Measurements from ENCODE around the gene NAPG. TPM values are rescaled to one million over a fixed set of nuclear protein-coding genes. Genes with fewer than 3 reads are reported as not detected.

The NAPG gene
- total RNA-seq, 1 donor from 2014 or later, result 33.2 TPM

DNA sequence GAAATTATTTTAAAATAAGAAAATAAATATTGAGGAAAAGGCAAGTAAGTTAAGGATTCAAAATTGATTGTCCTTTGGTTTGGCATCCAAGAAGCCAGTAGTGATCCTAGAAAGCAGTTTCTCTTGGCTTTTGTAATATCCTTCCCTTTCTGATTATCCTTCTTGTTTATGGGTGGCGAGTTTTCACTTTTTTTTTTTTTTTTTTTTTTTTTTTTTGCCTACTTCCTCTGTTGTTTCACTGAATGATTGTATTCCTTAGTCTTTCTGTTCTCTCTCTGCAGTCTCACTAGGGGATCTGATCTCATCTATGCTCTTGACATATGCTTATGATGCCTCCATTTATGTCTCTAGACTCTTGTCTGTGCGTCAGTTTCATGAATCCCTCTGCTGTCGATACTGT, 4.2 kb downstream of the NAPG start:
- Mint-ChIP-seq H3K4me1 (ENCODE audit: low read depth, unreplicated experiment) (peaks cover 18% of the 10 kb centered on the region), H3K27me3 (ENCODE audit: low read depth, unreplicated experiment) (no peaks in the 10 kb centered on the region), H3K9me3 (ENCODE audit: unreplicated experiment) (no peaks in the 10 kb centered on the region), H3K27ac (ENCODE audit: unreplicated experiment) (no peak overlapping the region), H3K36me3 (ENCODE audit: low read depth, unreplicated experiment) (peaks cover 4% of the 10 kb centered on the region), H3K4me3 (ENCODE audit: unreplicated experiment) (peak overlapping the region; percentile 28)
- no peak for FAIRE-seq
- no peak for TF ChIP-seq EZH2 (IDR thresholded peaks at IDR 0.05; ENCODE audit: insufficient read depth, low read length)
- TF ChIP-seq, protein P1, sequence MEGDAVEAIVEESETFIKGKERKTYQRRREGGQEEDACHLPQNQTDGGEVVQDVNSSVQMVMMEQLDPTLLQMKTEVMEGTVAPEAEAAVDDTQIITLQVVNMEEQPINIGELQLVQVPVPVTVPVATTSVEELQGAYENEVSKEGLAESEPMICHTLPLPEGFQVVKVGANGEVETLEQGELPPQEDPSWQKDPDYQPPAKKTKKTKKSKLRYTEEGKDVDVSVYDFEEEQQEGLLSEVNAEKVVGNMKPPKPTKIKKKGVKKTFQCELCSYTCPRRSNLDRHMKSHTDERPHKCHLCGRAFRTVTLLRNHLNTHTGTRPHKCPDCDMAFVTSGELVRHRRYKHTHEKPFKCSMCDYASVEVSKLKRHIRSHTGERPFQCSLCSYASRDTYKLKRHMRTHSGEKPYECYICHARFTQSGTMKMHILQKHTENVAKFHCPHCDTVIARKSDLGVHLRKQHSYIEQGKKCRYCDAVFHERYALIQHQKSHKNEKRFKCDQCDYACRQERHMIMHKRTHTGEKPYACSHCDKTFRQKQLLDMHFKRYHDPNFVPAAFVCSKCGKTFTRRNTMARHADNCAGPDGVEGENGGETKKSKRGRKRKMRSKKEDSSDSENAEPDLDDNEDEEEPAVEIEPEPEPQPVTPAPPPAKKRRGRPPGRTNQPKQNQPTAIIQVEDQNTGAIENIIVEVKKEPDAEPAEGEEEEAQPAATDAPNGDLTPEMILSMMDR (IDR thresholded peaks at IDR 0.05; ENCODE audit: insufficient read depth, low read depth, low read length), result no peak
- H3K4me2 ChIP-seq (ENCODE audit: low read length), result no peak overlapping the region
- H4K20me1 ChIP-seq (ENCODE audit: insufficient read depth, low read length), result peaks cover 47% of the 10 kb centered on the region
- H3K4me1 ChIP-seq (ENCODE audit: insufficient read depth, low read length), result peaks cover 8% of the 10 kb centered on the region
- H3K9ac ChIP-seq (ENCODE audit: low read length), result no peak overlapping the region
- H3K9me3 ChIP-seq (ENCODE audit: insufficient read depth, low read depth, low read length), result no peaks in the 10 kb centered on the region
- H2AFZ ChIP-seq (ENCODE audit: low read depth, low read length), result no peak overlapping the region
- no peaks in the 10 kb centered on the region for H3K36me3 ChIP-seq (ENCODE audit: insufficient read depth, low read length)
- H3K79me2 ChIP-seq (ENCODE audit: insufficient read depth, low read length), result peaks cover 87% of the 10 kb centered on the region
- H3K27me3 ChIP-seq (ENCODE audit: insufficient read depth, low read length), result no peaks in the 10 kb centered on the region
- H3K4me3 ChIP-seq (ENCODE audit: insufficient read depth, low read depth, low read length), result no peak overlapping the region
- DNase-seq (ENCODE audit: low read depth), result no peak
- no peak overlapping the region for H3K27ac ChIP-seq (ENCODE audit: low read depth, low read length)

DNA sequence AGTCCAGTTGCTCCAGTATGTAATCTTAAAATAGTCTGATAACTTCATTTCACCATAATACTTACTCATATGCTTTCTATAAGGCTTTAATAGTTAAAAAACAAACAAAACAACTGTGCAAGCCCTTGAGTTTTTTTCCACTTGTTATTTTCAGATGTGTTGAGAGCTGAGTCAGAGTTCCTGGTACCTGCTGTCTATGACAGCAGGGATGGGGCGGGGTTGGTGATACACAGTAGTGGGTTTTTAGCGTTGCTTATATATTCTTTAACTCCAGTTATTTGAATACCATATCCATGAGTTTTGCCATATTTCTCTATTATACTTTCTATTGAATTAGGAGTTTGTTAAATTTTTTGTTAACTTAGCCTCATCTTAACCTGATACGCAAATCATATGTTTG, 5.0 kb downstream of the NAPG start:
- Histone ChIP-seq H3K4me1 (ENCODE audit: insufficient read depth, low read length) (peaks cover 5% of the 10 kb centered on the region), H3K27me3 (ENCODE audit: insufficient read depth, low read length) (no peaks in the 10 kb centered on the region), H3K9me3 (ENCODE audit: insufficient read depth, low read depth, low read length) (no peaks in the 10 kb centered on the region), H3K79me2 (ENCODE audit: insufficient read depth, low read length) (peaks cover 90% of the 10 kb centered on the region), H3K4me2 (ENCODE audit: low read length) (no peak overlapping the region), H3K9ac (ENCODE audit: low read length) (no peak overlapping the region), H3K27ac (ENCODE audit: low read depth, low read length) (no peak overlapping the region), H3K4me3 (ENCODE audit: insufficient read depth, low read depth, low read length) (no peak overlapping the region), H3K36me3 (ENCODE audit: insufficient read depth, low read length) (no peaks in the 10 kb centered on the region), H2AFZ (ENCODE audit: low read depth, low read length) (no peak overlapping the region), H4K20me1 (ENCODE audit: insufficient read depth, low read length) (peaks cover 47% of the 10 kb centered on the region)
- no peaks in the 10 kb centered on the region for H3K9me3 Mint-ChIP-seq (ENCODE audit: unreplicated experiment)
- H3K27ac Mint-ChIP-seq (ENCODE audit: unreplicated experiment), result no peak overlapping the region
- H3K4me1 Mint-ChIP-seq (ENCODE audit: low read depth, unreplicated experiment), result peaks cover 17% of the 10 kb centered on the region
- H3K4me3 Mint-ChIP-seq (ENCODE audit: unreplicated experiment), result no peak overlapping the region
- DNase-seq (ENCODE audit: low read depth) (no peak), FAIRE-seq (no peak)
- peaks cover 4% of the 10 kb centered on the region for H3K36me3 Mint-ChIP-seq (ENCODE audit: low read depth, unreplicated experiment)
- no peaks in the 10 kb centered on the region for H3K27me3 Mint-ChIP-seq (ENCODE audit: low read depth, unreplicated experiment)
- TF ChIP-seq, protein P1 (IDR thresholded peaks at IDR 0.05; ENCODE audit: insufficient read depth, low read depth, low read length), result no peak
- no peak for TF ChIP-seq EZH2 (IDR thresholded peaks at IDR 0.05; ENCODE audit: insufficient read depth, low read length)

DNA sequence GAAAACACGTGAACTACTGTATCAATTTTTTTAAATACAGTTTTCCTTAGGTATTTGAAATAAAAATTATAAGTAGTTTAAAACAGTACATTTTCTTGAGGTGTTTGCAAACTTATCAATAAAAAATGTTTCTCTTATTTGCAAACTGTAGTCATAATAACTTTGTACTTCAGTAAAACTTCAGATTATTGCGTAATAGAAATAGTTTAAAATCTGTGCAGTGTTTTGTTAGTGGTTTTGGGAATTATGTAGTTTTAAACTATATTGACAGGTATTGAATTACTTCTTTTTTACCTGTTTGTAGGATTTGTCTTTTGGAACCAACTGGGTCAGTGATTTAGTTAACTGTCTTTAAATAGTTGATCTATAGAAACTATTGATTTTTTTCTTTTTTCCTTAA, 7.3 kb downstream of the NAPG start:
- Histone ChIP-seq H3K27ac (ENCODE audit: low read depth, low read length) (no peak overlapping the region), H3K36me3 (ENCODE audit: insufficient read depth, low read length) (no peaks in the 10 kb centered on the region), H2AFZ (ENCODE audit: low read depth, low read length) (no peak overlapping the region), H3K4me3 (ENCODE audit: insufficient read depth, low read depth, low read length) (no peak overlapping the region), H3K9ac (ENCODE audit: low read length) (no peak overlapping the region), H3K27me3 (ENCODE audit: insufficient read depth, low read length) (no peaks in the 10 kb centered on the region), H4K20me1 (ENCODE audit: insufficient read depth, low read length) (peaks cover 40% of the 10 kb centered on the region), H3K4me2 (ENCODE audit: low read length) (no peak overlapping the region), H3K9me3 (ENCODE audit: insufficient read depth, low read depth, low read length) (no peaks in the 10 kb centered on the region), H3K4me1 (ENCODE audit: insufficient read depth, low read length) (no peaks in the 10 kb centered on the region), H3K79me2 (ENCODE audit: insufficient read depth, low read length) (peaks cover 80% of the 10 kb centered on the region)
- Mint-ChIP-seq H3K4me1 (ENCODE audit: low read depth, unreplicated experiment) (peaks cover 16% of the 10 kb centered on the region), H3K4me3 (ENCODE audit: unreplicated experiment) (no peak overlapping the region), H3K27ac (ENCODE audit: unreplicated experiment) (no peak overlapping the region), H3K36me3 (ENCODE audit: low read depth, unreplicated experiment) (peaks cover 6% of the 10 kb centered on the region), H3K9me3 (ENCODE audit: unreplicated experiment) (no peaks in the 10 kb centered on the region), H3K27me3 (ENCODE audit: low read depth, unreplicated experiment) (no peaks in the 10 kb centered on the region)
- no peak for FAIRE-seq
- no peak for DNase-seq (ENCODE audit: low read depth)
- no peak for TF ChIP-seq EZH2 (IDR thresholded peaks at IDR 0.05; ENCODE audit: insufficient read depth, low read length)
- TF ChIP-seq, protein P1 (IDR thresholded peaks at IDR 0.05; ENCODE audit: insufficient read depth, low read depth, low read length), result no peak

All from astrocyte (in vitro differentiated cells and primary cell).